OCI-M1 (cell line): ENCODE results near the gene ATP13A2.
"Not testable (repeated sequence)": the region's sequence is repeated elsewhere in the genome, so short reads cannot be mapped to it uniquely, and the experiment has no call there.

Source experiments
- DNase-seq: peaks from one replicate; lab custom pipeline; 2025; lab: John Stamatoyannopoulos, UW

Gene ATP13A2

GRCh38 chr1:16961297-16962133 lies 50.2 kb downstream of the ATP13A2 start:
- no peak for DNase-seq

GRCh38 chr1:16960560-16961296 lies 51.0 kb downstream of the ATP13A2 start:
- DNase-seq = peak; percentile 90

GRCh38 chr1:16958475-16958874 lies 53.3 kb downstream of the ATP13A2 start:
- DNase-seq = no peak

GRCh38 chr1:16957731-16958130 lies 54.0 kb downstream of the ATP13A2 start:
- no peak for DNase-seq

GRCh38 chr1:16956775-16957174 lies 55.0 kb downstream of the ATP13A2 start:
- peak; percentile 26 for DNase-seq

- DNase-seq = no peak
These were observed 56.5 kb downstream of the ATP13A2 start for GRCh38 chr1:16955186-16955585.

- DNase-seq = no peak
These were observed 57.1 kb downstream of the ATP13A2 start for GRCh38 chr1:16954579-16954978.

GRCh38 chr1:16952376-16952775 lies 59.4 kb downstream of the ATP13A2 start:
- not testable (repeated sequence) for DNase-seq

- DNase-seq = not testable (repeated sequence)
These were observed 62.7 kb downstream of the ATP13A2 start for GRCh38 chr1:16949026-16949425.

GRCh38 chr1:16948282-16948891 lies 63.3 kb downstream of the ATP13A2 start:
- DNase-seq = not testable (repeated sequence)

GRCh38 chr1:16946646-16947045 lies 65.1 kb downstream of the ATP13A2 start:
- DNase-seq = no peak

GRCh38 chr1:16946185-16946584 lies 65.5 kb downstream of the ATP13A2 start:
- DNase-seq = not testable (repeated sequence)

- not testable (repeated sequence) for DNase-seq
These were observed 66.2 kb downstream of the ATP13A2 start for GRCh38 chr1:16945512-16945911.

GRCh38 chr1:16944038-16944437 lies 67.7 kb downstream of the ATP13A2 start:
- no peak for DNase-seq

GRCh38 chr1:16939386-16940180 lies 72.1 kb downstream of the ATP13A2 start:
- DNase-seq = not testable (repeated sequence)

- DNase-seq = no peak
These were observed 73.1 kb downstream of the ATP13A2 start for GRCh38 chr1:16938351-16939321.

- DNase-seq = not testable (repeated sequence)
These were observed 75.1 kb downstream of the ATP13A2 start for GRCh38 chr1:16936580-16936979.
